HPDE6-E6E7 (cell line): ENCODE measurements around the gene PALLD.
"Not testable (repeated sequence)": the region's sequence is repeated elsewhere in the genome, so short reads cannot be mapped to it uniquely, and the experiment has no call there.

Experiments
- DNase-seq: peaks from one replicate; pipeline ENCODE4 v3.0.0; 2011; ENCODE audit warnings: missing footprints; ENCODE audit errors: extremely low spot score

The PALLD gene

DNA sequence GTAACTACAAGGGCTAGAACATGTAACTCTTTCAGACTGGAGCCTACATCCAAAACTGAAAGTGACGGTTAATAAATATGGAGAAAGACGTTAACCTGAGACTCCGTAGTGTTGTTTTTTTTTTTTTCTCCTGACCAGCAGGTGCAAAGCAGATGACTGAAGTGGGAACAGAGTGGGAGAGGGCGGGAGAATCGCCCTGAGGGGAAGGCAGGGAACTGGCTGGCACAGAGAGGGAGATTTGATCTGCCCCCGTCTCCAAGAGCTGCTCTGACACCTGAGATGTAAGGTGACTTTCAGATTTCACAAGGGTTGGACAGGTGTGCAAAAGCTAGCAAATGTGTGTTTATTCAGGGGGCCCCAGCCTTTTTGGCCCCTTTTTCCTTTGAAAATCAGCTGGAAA, 180.2 kb downstream of the PALLD start:
- DNase-seq, result no peak

DNA sequence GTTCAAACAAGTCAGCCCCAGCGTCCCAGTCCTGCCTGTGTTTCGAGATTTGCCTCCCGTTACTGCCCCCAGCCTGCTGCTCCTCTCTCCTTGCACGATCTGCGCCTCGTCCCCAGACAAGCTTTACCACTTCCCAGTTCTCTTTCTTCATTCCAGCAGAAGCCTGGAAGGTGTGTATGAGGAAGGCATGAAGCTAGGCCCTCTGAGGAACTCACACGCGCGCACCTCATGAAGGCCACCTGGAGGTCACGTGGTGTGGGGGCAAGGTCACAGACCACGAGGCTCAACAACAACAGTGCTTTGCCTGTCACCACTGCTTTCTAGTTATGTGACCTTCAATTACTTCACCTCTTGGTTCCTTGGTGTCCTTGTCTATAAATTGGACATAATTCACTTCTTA, 181.0 kb downstream of the PALLD start:
- DNase-seq, result no peak

DNA sequence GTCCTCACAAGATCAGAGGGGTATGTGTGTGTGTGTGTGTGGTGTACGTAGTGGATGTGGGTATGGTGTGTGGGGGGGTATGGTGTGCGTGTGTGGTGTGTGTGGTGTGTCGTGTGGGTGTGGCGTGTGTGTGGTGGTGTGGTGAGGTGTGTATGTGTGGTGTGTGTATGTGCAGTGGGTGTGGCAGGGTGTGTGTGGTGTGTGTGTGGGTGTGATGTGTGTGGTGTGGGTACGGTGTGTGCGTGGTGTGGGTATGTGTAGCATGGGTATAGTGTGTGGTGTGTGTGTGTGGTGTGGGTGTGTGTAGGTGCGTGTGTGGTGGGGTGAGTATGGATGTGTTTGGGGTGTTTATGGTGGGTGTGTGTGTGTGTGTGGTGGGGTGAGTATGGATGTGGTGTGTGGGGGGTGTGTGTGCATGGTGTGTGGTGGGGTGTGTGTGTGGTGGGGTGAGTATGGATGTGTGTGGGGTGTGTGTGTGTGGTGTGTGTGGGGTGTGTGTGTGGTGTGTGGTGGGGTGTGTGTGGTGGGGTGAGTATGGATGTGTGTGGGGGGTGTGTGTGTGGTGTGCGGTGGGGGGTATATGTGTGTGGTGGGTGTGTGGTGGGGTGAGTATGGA, 182.0 kb downstream of the PALLD start:
- no peak for DNase-seq

DNA sequence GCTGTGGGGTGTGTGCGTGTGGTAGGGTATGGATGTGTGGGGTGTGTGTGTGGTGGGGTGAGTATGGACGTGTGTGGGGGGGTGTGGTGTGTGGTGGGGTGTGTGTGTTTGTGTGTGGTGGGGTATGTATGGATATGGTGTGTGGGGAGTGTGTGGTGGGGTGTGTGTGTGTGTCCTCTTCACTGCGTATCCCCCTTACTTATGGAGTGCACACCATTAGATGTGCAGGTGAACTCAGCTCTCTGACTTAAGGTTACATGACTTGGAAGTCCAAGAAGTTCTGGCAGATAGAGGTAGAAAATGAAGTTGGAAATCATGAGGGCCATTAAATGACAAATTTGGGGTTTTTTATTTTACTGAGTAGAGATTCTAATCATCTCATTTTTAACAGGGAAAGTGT, 182.5 kb downstream of the PALLD start:
- no peak for DNase-seq

DNA sequence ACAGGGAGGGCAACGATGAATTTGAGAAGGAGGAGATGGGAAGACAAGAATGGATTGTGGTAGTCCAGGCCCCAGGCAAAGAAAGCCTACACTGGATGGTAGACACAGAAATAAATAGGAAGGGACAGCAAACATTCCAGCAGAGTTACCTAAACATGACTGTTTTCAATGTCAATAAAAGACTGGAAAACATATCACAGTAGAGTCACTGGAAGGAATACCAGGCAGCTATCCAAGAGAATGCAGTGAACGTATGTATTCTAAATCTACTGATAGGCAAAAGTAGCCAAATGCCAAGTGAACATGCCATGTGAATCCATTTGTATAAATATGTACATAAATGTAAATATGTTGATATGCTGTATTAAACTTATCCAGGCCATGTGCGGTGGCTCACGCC, 183.0 kb downstream of the PALLD start:
- no peak for DNase-seq

DNA sequence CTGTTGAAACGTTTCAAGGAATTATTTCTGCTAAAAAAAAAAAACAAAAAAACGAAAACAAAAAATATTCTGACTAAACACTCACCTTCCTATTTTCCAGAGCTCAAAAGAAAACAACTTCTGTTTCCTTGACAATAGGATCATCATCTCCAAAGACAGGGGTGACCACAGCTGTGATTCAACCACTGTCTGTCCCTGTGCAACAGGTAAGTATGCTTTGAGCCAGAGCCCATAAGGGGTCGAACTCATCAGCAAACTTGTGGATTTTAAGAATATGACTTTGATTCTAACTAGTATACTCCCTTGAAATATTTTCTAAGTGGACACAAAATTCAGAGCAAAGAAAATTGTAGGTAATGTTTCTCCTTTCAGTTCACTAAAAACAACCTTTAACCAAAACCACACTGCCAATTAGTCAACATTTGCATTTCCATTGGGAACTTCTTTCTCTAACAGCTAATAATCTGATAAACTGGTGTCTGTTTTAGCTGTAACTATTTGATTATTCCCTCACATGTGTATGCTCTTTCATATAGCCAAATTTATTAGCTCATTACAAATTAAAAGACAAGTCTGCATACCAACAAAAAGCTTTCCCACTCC, 186.1 kb downstream of the PALLD start:
- no peak for DNase-seq

DNA sequence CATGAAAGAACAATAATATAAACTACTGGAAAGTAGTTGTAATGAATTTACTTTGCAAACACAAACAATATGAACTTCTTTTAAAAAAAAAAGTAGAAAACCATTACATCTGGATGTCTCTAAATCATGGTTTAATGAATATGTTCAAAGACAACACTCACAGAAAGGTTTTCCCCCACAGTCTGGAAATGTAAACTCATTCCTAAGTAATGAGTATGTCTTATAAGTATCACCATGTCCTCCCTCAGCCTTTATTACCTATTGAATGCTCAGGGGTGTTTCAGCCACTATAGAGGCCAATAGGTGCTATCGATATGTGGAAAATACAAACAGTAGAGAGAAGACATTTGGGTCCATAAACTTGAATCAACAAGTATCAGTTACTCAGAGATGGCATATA, 186.7 kb downstream of the PALLD start:
- no peak for DNase-seq

DNA sequence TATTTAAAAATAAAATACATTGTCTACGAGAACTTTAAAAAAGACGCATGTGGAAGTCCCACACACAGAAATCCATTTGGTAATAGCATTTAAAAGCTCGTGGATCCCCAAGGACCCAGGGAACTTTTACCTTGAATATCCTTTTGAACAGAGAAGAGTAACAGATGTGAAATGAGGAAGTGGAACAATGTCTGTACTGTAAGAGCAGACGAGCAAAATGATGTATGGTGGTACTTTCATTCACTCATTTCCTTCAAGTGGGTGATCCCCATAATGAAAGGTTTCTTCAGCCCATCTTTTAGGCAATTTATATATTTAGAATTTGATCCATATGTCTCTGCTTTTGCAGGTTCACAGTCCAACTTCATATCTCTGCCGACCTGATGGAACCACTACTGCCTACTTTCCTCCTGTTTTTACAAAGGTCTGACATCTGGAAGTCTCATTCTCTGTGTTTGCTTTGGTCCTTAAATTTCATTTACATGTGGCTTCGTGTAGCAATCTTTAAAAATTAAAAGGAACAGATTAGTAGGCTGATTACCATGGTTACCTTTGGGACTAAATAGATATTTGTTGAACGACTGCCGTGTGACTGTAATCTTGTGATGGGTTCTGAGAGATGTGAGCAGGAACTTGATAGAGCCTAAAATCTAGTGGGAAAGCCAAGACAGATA, 188.4 kb downstream of the PALLD start:
- no peak for DNase-seq

DNA sequence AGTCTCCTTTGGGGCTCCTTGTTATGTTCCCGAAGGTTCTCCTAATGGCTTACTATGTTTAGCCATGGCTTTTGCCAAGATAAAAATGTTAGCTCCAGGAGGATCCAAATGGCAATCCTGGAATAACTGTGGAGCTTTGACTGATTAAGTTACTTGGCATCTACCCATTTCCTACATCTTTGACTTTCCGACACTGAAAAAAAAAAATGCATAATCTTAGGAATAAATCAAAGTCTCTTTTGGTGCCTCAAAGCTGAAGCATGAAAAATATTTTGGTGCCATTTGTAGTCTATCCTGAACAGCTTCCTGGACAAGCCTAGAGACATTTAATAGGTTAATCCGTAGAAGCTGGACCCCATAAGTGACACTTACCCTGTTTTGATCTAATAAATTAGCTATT, 191.7 kb downstream of the PALLD start:
- no peak for DNase-seq

DNA sequence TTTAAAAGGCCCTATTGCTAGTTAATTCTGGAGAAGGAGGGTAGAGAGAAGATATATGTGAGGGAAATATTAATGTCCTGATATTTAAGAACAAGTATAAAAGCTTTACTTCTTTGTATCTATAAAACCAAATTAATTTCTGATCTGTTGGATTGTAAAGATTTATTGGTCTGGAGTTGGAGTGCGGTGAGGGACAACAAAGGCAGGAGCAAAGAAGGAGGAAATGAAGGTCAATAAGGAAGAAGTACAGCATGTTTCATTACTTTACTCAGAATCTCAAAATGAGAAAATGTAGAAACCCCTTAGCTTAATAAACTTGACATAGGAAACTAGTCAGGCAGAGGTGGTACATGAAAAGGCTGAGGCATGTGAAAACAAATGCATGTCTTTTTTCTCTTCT, 192.9 kb downstream of the PALLD start:
- no peak for DNase-seq

DNA sequence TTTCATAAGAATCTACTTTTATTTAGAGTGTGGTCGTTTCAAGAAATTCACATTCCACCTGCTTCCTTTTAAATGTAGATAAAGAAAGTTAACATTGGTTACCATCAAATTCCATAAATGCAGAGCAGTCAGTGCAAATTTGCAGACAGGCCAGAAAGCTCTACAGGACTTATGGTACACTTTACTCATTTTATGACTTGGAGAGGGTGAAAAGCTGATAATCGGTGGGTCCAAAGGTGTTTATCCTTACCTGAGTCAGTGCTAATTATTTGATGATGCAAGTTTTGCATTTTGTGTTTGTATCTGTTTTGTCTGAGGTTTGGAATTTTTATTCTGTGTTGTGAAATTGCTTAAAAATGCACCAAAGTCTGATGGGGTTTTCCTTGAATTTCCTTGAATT, 193.3 kb downstream of the PALLD start:
- DNase-seq, result no peak

DNA sequence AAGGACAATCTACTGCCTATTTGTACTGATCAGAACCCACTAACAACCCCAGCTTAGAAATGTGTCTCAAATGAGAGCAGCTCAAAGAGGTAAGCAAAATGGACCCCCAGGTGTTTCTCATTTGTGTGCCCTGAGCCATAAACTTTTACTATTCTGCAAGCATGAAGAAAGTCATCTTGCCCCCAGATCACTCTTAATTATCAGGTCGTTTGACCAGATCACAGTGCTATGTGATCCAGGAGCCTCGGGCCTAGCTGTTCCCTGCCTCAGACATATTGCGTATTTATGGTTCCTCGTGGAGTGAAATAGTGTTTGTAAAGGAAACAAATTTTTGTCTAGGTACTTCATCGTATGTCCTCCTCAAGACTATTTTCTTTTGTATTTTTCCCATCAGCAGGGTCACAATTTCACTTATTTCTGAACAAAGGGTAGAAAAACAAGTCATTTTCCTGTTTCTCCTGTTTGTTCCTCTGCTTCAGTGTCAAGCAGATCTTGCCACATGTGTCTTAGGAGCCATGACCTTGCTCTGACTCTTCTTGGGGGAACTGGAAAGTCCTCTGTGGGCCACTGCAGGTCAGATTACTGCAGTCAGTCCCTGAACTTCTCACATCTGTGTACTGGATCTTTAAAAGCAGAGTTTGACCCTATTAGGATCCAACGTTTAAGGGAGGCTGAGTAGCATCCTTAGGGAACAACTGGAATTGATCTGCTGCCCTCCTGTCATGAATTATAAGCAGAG, 194.9 kb downstream of the PALLD start:
- no peak for DNase-seq

DNA sequence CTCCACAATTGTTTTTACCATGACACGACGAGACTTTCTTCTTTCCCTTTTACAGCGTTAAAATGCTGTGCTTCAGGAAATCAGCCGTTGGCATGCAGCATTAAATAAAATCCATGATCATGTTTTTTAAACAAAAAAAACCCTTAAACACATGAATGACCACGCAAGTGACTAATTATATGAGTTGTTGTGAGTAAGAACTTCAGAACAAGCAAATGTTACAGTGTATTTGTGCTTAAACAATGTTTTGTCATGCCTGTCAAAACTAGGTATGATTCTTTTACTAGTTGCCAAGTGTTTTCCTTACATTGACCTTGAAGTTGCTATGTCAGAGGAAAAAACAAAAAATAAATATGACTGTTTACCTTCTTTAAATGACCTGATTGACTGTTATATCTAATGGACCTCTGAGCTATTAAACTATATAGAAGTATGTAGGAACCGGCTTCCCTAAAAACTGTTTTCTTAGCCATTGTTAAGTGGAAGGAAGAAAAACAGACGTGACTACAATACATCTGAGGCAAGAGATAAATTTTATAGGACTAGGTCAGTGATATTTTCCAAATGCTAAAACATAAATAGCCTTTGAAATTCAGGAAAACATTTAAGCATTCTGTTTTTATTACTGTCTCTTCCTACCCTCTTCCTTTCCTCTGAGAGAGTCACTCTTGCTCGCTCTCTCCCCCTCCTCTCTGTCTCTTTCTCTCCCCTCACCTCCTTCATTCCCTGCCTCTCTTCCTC, 197.1 kb downstream of the PALLD start:
- no peak for DNase-seq

DNA sequence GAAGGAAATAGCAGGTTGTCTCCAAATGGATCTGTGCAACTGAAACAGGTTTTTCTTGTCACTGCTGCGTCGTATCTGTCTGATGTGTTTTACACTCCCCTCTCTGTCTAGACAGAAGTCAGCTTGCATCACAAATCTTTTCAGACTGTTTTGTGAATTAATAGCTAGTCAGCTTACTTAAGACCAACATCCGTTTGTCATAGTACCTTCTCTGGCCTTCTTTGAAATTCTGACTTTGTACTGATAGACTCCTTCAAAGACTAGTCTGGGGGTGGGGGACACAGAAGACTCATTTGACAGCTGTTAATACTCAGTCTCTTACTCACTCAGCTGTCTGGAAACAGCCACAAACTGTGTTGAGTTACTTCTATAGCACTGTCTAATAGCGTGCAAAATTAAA, 197.8 kb downstream of the PALLD start:
- no peak for DNase-seq

DNA sequence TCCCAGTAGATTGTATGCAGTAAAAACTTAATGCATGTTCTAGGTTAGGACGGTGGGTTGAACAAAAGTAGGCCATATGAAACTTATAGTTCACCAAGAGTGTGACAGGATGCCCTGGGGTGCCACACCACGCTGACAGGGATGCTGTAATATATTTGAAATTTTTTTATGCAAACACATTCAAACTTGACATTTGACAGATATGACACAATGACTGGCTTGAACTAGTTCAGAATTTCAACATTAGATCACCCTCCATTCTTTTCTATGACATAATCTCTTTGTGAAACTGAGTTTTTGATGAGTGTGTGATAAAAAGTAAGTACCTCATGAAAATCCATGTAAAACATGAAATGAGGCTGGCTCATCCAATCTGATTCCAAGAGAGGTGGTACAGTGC, 198.4 kb downstream of the PALLD start:
- DNase-seq, result no peak

DNA sequence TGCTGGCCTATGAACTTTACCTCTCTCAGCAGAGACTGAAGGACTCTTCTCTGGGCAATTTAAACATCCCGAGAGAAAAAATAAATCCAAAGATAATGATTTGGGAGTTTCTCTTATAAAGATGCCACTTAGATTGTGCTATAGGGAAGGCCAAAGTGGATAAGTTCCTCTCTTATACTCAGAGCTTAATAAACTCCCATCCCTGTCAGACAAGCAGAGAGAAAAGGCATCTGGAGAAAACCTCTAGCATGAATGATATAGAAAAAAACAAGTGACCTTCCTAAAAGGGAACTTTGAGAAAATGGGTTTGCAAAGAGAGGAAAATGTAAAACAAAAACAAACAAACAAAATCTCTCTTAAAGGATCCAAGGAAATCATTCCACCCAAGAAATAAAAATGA, 199.4 kb downstream of the PALLD start:
- DNase-seq, result no peak

DNA sequence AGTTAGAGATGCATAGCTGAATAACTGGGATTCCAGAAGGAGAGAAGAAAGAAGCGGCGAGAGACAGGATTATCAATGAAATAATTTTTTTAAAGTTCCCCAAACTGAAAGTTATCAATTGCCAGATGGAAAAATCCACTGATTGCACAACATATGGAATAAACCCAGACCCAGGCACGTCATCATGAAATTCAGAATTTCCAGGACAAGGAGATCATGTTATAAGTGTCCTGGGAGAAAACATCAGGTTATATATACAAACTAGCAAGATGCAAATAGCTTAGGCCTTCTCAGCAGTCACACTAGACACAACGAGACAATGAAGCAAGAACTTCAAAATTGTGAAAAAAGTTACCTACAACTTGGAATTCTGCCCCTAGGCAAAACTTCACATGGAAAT, 200.0 kb downstream of the PALLD start:
- no peak for DNase-seq

DNA sequence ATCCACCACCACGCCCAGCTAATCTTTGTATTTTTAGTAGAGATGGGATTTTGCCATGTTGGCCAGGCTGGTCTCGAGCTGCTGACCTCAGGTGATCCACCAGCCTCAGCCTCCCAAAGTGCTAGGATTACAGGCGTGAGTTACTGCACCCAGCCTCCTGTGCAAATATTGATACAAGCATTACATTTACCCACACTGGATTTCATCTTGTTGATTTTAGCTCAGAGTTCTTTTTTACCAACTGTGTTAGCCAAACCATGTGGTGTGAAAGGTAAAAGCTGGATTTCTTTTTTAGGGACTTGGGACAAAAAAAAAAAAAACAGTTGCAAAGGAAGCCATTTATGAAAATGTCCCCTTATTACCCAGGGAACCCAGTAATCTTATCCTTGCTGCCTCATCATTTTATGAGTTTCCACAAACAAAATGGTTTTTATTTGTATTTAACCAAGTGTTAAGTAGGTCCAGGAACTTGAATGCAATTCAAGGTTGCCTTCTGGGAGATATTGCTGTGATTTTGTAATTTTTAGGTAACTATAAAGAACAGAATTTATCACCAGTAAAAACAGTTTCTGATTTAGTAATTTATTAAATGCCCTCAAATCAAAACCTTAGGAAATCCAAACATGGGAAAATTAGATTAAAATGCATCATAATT, 202.5 kb downstream of the PALLD start:
- no peak for DNase-seq

DNA sequence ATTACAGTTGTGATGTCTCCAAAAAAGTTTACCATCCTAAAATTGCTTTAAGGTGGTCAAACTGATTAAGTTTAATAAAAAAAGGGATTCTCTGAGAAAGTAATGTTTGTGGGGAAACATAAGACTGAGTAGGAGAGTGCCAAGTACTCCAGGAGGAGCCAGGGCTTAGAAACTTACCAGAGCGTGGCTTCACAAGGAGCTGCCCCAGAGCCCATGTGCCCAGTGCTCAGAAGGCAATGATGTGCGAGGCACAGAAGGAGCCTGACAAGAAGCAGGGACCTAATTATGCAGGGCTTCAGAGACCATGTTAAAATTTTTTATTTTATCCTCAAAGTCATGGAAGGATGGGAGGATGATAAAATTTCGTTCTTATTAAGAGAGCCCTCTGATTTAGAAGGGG, 204.2 kb downstream of the PALLD start:
- DNase-seq, result no peak

DNA sequence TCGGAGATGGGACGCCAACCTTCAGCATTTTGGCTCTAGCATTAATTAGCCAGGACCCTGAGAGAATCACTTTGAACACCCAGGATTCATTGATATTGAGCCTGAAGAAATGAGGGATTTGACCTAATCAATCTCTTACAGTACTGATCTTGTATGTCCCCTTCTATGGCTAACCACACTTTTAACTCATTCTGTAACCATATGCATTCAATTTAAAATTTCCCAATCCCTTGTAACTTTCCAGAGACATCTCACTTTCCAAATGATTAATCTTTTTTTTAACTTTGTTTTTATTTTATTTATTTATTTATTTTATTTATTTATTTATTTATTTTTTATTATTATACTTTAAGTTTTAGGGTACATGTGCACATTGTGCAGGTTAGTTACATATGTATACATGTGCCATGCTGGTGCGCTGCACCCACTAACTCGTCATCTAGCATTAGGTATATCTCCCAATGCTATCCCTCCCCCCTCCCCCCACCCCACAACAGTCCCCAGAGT, 205.8 kb downstream of the PALLD start:
- not testable (repeated sequence) for DNase-seq

DNA sequence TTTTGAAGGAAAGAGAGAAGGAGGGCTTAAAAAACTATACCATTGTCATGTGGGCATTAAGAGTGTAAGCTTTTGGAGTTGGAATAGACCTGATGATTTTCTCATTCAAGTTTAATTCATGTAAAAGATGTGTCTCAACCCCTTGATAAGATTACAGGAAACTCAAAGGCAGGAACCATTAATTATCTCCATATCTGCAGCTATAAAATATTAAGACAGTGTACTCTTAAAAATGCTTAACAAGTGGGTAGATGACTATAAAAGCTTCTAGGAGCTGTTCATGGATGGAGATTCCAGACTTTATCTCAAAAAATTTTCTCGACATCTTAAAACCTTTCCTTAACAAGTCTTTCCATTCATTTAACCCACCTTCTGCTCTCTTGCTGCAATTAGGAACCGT, 208.3 kb downstream of the PALLD start:
- no peak for DNase-seq
